ENCODE measurements around the gene KLHL3.

Gene KLHL3

DNA sequence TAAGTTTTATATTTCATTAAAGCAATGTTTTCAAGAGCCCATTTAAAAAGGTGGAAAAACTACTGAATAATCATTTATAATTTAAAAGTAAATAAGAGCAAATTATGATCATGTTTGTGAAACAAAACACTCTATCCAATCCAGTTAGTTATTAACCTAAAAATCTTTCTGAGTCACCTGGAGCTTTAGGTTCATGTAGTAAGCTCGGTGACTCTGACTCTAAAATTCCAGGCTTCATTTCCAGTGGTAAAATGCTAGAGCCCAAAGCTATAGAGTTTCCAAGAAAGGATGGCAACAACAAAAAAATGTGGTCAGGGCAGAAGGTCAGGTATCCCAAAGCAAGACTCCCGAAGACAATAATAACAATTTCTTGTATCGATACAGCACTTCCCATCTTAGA is 160.7 kb downstream of the KLHL3 start:
- no peak for DNase-seq (ENCODE audit: low read depth)

DNA sequence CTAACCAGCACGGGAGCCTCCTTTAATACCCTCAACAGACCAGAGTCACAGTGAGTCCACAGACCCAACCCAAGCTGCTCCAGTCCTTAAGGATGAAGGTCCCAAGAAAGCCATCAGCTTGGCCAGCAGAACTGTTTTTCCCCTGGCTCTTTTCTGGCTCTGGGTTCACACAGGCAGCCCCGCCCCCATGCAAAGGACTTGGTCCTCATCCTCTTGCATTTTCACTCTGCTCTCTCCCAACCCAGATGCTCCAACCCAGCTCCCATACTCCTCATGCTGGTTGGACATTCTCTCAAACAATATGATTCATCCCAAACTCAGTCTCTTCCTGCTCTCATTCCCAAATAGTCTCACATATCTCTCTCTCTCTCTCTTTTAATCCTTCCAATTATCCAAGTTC is 162.5 kb downstream of the KLHL3 start:
- no peak for DNase-seq (ENCODE audit: low read depth)

GRCh38 chr5:137572042-137572695 is 163.7 kb downstream of the KLHL3 start:
- no peak for DNase-seq (ENCODE audit: low read depth)

DNA sequence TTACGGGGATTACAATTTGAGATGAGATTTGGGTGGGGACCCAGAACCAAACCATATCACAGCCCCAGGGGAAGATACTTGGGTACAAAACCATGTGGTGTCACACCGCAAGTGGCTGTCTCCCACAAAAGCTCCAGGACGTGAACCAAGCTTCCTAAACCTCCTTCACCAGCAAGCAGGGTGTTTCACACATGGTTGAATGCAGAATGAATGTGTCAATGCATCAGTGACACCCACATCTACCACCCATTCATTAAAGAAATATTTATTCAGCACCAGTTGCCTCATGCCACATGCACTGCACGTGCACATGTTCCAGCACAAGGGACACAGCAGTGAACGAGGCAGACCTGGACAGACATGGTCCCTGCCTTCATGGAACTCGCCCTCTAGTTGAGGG is 165.8 kb downstream of the KLHL3 start:
- DNase-seq (ENCODE audit: low read depth), result no peak
